Measurements from ENCODE around the gene MAST4.
"Not testable (repeated sequence)": the region's sequence is repeated elsewhere in the genome, so short reads cannot be mapped to it uniquely, and the experiment has no call there.

Gene MAST4

DNA sequence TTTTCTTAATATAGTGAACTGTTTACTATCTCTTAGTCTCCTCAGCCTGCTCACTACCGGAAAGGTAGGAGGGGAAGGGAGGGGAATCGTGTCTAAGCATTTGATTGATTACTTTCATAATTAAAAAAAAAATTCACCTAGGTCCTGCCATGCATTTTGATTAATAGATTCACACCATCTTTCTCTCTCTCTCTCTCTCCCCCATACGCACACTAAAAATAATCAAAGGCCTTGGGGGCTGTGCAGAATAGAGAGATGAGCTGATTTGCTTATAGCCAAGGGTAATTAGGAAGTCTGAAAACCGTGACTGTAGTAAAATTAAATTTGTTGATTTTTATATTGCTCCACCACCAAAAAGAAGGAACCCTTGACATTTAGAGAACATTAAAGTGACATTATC lies 550.8 kb downstream of the MAST4 start:
- DNase-seq: no peak

GRCh38 chr5:67147760-67148159 lies 551.6 kb downstream of the MAST4 start:
- no peak for DNase-seq

DNA sequence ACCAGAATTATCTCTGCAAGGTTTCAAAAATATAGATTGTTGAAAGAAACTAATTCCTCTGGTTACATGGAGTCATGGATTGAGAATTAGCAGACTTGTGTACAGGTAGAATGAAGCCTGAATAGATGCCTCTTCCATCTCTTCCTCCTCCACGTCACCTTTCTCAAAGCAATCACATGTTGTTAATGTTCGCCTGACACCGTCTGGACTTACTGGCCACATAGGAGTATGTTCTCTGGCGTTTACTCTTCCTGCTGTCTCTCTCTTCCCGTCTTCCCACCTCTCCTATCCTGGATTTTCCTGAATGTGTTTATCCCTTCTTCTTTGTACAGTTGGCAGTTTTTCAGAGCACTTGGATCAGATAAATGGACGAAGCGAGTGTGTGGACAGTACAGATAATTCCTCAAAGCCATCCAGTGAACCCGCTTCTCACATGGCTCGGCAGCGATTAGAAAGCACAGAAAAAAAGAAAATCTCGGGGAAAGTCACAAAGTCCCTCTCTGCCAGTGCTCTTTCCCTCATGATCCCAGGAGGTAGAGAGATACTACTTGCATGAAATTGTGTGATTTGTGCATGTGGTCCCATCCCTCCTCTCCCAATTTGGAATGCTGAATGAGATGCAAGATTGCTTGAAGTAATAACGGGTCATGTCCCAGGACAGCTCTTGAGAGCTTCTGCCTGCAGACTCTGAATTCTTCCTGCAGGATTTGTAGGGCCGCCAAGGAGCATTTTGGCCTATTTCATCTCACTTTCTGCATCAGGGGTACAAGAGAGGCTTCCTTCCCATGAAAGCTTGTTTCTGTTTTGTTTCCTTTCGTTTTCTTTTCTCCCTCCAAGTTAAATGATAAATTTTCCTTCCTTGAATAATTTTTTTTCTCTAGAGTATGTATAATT lies 553.1 kb downstream of the MAST4 start:
- no peak for DNase-seq

DNA sequence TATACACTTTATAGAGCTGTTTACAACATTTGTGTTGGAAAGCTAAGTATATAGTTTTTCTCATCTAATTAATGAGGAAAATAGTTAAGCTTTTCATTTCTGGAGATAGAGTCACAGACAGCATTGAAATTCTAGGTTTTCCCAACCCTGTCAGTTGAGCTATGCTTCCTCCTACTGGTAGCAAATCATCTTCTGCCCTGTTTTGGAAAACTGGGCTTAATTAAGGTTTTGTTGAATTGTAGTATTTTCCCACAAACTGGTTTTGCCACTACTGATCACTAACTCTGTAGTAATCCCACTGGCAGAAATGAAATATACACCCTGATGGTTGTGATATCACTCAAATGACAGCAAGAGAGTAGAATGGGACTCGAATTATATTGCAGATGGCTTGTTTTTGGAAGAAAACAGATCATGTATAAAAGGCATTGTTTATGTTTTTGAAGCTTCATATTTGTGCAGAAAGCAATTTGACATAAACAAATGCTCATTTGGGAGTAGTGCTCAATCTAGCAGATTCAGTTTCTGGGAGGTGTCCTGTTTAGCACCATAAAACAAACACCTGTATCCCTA lies 553.8 kb downstream of the MAST4 start:
- DNase-seq: no peak

DNA sequence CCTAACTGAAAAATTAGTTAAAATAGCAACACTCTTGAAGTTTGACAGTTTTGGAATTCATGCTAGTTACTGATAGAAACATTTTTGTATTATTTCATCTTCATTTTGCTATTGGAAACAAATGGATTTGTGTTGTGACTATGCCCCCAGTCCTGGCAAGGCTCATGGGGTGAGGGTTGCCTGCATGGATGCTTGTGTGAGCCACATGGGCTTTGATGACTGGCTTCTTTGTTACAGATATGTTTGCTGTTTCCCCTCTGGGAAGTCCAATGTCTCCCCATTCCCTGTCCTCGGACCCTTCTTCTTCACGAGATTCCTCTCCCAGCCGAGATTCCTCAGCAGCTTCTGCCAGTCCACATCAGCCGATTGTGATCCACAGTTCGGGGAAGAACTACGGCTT lies 556.2 kb downstream of the MAST4 start:
- no peak for DNase-seq

DNA sequence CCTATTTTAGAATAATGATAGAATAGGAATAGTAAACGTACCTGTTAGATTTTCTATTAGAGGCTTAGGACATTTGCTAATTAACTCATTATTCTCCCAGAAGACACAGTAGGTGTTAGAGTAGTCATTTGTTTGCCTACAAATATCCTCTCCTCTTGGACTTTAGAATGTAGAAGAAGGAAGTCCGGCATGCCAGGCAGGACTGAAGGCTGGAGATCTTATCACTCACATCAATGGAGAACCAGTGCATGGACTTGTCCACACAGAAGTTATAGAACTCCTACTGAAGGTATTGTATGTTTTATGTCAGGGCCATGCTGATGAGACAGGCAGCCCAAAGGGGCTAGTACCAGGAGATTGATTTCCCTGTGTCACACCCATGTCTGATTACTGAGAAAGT lies 557.1 kb downstream of the MAST4 start:
- no peak for DNase-seq

GRCh38 chr5:67154556-67155206 lies 558.5 kb downstream of the MAST4 start:
- no peak for DNase-seq

- no peak for DNase-seq
These were observed 560.9 kb downstream of the MAST4 start for GRCh38 chr5:67156976-67157583.

DNA sequence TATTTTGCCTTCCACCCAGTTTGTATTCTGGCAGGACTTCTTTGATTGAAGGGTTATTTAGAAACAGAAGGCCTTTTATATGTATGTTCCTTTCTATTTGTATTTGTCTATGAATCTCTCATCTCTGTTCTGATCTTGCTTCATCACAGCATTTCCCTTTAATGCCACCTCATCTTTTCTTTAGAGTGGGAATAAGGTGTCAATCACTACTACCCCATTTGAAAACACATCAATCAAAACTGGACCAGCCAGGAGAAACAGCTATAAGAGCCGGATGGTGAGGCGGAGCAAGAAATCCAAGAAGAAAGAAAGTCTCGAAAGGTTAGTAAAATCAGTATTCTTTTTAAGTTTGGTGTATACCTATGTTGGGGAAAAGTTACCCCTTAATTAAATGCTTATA lies 564.1 kb downstream of the MAST4 start:
- DNase-seq: no peak

DNA sequence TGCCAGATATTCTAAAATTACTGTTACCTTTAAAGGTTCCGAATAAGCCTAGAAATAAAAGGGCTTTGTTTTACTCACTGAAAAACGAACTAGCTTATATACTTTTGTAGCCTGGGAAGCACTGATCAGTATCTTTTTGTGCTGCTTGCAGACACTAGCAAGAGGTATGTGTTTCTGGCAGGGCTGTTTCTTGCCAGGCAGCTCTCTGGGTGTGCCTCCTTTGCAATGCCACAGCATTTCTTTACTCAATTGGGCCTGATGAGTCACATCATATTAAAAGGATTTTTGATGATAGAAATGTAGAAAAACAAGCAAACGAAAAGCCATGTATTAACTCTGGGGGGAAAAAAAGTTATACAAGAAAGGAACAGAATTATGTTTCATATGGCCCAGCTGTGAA lies 564.8 kb downstream of the MAST4 start:
- no peak for DNase-seq

DNA sequence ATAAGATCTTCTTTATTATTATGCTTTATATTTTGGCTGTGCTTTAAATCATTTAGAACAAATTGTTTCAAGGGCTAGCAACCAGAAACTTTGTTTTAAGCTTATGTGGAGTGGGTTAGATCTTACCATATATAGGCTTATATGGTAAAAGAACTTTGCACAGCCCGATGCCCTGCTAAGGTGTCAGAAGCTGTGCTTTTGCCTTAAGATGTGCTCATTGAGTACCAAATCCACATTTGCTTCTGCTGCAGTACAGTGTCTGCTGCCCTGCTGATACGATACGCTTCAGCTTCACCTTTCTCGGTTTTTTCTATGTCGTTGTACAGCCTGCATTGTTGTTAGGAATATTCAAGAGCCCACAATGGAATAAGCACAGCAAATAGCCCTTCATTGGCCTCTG lies 565.6 kb downstream of the MAST4 start:
- no peak for DNase-seq

- no peak for DNase-seq
These were observed 567.1 kb downstream of the MAST4 start for GRCh38 chr5:67163231-67163756.

DNA sequence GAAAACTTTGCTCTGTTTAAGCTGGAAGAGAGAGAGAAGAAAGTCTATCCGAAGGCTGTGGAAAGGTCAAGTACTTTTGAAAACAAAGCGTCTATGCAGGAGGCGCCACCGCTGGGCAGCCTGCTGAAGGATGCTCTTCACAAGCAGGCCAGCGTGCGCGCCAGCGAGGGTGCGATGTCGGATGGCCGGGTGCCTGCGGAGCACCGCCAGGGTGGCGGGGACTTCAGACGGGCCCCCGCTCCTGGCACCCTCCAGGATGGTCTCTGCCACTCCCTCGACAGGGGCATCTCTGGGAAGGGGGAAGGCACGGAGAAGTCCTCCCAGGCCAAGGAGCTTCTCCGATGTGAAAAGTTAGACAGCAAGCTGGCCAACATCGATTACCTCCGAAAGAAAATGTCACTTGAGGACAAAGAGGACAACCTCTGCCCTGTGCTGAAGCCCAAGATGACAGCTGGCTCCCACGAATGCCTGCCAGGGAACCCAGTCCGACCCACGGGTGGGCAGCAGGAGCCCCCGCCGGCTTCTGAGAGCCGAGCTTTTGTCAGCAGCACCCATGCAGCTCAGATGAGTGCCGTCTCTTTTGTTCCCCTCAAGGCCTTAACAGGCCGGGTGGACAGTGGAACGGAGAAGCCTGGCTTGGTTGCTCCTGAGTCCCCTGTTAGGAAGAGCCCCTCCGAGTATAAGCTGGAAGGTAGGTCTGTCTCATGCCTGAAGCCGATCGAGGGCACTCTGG lies 567.8 kb downstream of the MAST4 start:
- no peak for DNase-seq

- DNase-seq: no peak
These were observed 568.8 kb downstream of the MAST4 start for GRCh38 chr5:67164856-67165525.

DNA sequence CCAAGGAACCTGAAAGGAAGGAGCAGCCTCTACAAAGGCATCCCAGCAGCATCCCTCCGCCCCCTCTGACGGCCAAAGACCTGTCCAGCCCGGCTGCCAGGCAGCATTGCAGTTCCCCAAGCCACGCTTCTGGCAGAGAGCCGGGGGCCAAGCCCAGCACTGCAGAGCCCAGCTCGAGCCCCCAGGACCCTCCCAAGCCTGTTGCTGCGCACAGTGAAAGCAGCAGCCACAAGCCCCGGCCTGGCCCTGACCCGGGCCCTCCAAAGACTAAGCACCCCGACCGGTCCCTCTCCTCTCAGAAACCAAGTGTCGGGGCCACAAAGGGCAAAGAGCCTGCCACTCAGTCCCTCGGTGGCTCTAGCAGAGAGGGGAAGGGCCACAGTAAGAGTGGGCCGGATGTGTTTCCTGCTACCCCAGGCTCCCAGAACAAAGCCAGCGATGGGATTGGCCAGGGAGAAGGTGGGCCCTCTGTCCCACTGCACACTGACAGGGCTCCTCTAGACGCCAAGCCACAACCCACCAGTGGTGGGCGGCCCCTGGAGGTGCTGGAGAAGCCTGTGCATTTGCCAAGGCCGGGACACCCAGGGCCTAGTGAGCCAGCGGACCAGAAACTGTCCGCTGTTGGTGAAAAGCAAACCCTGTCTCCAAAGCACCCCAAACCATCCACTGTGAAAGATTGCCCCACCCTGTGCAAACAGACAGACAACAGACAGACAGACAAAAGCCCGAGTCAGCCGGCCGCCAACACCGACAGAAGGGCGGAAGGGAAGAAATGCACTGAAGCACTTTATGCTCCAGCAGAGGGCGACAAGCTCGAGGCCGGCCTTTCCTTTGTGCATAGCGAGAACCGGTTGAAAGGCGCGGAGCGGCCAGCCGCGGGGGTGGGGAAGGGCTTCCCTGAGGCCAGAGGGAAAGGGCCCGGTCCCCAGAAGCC lies 569.6 kb downstream of the MAST4 start:
- DNase-seq: peak; percentile 92

GRCh38 chr5:67166460-67167285 lies 570.5 kb downstream of the MAST4 start:
- DNase-seq: peak; percentile 90

- DNase-seq: peak; percentile 70
These were observed 571.9 kb downstream of the MAST4 start for GRCh38 chr5:67168069-67168468.

- peak; percentile 63 for DNase-seq
These were observed 574.6 kb downstream of the MAST4 start for GRCh38 chr5:67170767-67171166.

DNA sequence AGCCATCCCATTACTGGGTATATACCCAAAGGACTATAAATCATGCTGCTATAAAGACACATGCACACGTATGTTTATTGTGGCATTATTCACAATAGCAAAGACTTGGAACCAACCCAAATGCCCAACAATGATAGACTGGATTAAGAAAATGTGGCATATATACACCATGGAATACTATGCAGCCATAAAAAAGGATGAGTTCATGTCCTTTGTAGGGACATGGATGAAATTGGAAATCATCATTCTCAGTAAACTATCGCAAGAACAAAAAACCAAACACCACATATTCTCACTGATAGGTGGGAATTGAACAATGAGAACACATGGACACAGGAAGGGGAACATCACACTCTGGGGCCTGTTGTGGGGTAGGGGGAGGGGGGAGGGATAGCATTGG lies 577.2 kb downstream of the MAST4 start:
- not testable (repeated sequence) for DNase-seq

DNA sequence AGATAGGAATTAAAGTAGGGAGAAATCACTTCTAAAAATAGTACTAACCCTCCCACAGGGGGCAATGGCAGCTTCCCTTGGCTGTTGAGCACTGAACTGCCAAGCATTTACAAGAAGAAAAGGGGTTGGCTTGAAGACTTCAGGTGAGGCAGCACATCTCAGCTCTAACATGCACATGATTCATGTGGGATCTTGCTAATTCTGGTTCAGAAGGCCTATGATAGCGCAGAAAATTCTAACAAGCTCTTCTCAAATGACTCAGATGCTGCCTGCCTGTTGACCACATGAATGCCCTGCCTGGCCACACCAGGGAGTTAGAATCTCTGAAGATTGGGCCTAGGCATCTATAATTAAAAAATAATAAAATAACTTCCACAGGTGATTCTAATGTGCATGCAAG lies 577.8 kb downstream of the MAST4 start:
- no peak for DNase-seq
